Measurements from ENCODE around the gene SCFD2. TPM values are rescaled to one million over a fixed set of nuclear protein-coding genes. Genes with fewer than 3 reads are reported as not detected.

Gene SCFD2
- total RNA-seq, 1 donor from 2014 or later = 10.7 TPM

- no peak overlapping the region for H3K27ac Mint-ChIP-seq (ENCODE audit: unreplicated experiment)
- no peak for TF ChIP-seq CTCF (IDR thresholded peaks at IDR 0.05)
- H3K36me3 Mint-ChIP-seq (ENCODE audit: low read depth) = no peaks in the 10 kb centered on the region
- no peak overlapping the region for H3K4me3 Mint-ChIP-seq (ENCODE audit: unreplicated experiment)
- no peaks in the 10 kb centered on the region for H3K27me3 Mint-ChIP-seq (ENCODE audit: low read depth)
- DNase-seq (ENCODE audit: low spot score) = no peak
- H3K9me3 Mint-ChIP-seq (ENCODE audit: low read depth) = no peaks in the 10 kb centered on the region
- H3K4me1 Mint-ChIP-seq (ENCODE audit: low read depth) = peaks cover 11% of the 10 kb centered on the region
Measured at GRCh38 chr4:53126099-53126498, 239.8 kb downstream of the SCFD2 start.

DNA sequence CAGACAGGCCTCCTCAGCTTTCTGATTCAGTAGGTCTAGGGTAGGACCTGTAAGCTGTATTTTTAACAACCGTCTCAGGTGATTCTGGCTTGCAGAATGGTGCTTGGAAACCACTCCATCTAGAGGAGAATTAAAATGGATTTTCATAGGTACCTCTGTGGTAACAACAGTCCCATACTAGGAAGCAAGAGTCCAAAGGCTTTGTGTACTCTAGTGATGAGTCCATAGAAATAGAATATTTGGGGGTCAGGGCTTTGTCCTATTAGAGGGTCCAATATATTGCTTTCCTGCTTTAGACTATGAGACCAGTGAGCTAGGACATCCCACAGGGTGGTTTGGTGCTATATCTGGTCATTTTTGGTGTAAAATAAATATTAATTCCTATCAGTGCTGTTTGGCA lies 242.0 kb downstream of the SCFD2 start:
- H3K27ac Mint-ChIP-seq (ENCODE audit: unreplicated experiment) = no peak overlapping the region
- H3K9me3 Mint-ChIP-seq (ENCODE audit: low read depth) = no peaks in the 10 kb centered on the region
- DNase-seq (ENCODE audit: low spot score) = no peak
- no peak for TF ChIP-seq CTCF (IDR thresholded peaks at IDR 0.05)
- H3K27me3 Mint-ChIP-seq (ENCODE audit: low read depth) = no peaks in the 10 kb centered on the region
- no peak overlapping the region for H3K4me3 Mint-ChIP-seq (ENCODE audit: unreplicated experiment)
- H3K36me3 Mint-ChIP-seq (ENCODE audit: low read depth) = no peaks in the 10 kb centered on the region
- H3K4me1 Mint-ChIP-seq (ENCODE audit: low read depth) = peaks cover 22% of the 10 kb centered on the region

GRCh38 chr4:53123171-53123570 lies 242.7 kb downstream of the SCFD2 start:
- no peaks in the 10 kb centered on the region for H3K9me3 Mint-ChIP-seq (ENCODE audit: low read depth)
- no peak for DNase-seq (ENCODE audit: low spot score)
- H3K4me3 Mint-ChIP-seq (ENCODE audit: unreplicated experiment) = no peak overlapping the region
- no peaks in the 10 kb centered on the region for H3K27me3 Mint-ChIP-seq (ENCODE audit: low read depth)
- no peak overlapping the region for H3K27ac Mint-ChIP-seq (ENCODE audit: unreplicated experiment)
- H3K4me1 Mint-ChIP-seq (ENCODE audit: low read depth) = peaks cover 22% of the 10 kb centered on the region
- TF ChIP-seq CTCF (IDR thresholded peaks at IDR 0.05) = no peak
- H3K36me3 Mint-ChIP-seq (ENCODE audit: low read depth) = no peaks in the 10 kb centered on the region

DNA sequence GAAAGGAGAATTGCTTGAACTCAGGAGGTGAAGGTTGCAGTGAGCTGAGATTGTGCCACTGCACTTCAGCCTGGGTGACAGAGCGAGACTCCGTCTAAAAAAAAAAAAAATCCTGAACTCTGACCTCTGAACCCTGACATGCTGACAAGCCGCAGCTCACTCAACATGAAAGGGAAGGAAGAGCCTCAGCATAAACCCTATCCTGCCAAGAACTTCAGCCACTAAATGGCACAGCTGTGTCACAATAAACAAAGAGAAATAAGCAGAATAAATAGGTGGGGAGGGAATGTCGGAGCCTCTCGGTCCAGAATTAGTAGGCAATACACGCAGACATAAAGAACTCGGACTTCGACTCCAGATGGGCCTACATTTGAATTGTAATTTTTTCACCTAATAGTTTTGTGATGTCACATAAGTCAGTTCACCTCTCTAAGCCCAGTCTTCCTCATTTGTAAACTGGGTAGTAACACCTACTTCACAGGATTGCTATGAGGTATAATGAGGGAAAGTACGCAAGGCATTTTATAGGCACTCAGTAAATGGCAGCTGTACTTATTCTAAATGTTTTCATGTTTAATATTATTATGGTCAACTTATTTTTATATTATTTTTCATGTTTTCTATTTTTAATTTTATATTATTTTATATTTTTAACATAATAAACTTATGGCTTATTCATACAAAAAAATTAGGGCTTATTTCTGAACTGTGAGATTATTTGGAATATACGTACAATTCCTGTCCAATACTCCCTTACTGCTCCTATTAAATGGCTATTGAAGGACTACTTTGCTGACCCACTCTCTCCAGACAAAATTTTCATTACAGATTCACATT lies 243.4 kb downstream of the SCFD2 start:
- no peak overlapping the region for H3K4me3 Mint-ChIP-seq (ENCODE audit: unreplicated experiment)
- no peaks in the 10 kb centered on the region for H3K27me3 Mint-ChIP-seq (ENCODE audit: low read depth)
- H3K36me3 Mint-ChIP-seq (ENCODE audit: low read depth) = no peaks in the 10 kb centered on the region
- H3K4me1 Mint-ChIP-seq (ENCODE audit: low read depth) = peaks cover 22% of the 10 kb centered on the region
- no peak for DNase-seq (ENCODE audit: low spot score)
- TF ChIP-seq CTCF (IDR thresholded peaks at IDR 0.05) = no peak
- no peak overlapping the region for H3K27ac Mint-ChIP-seq (ENCODE audit: unreplicated experiment)
- H3K9me3 Mint-ChIP-seq (ENCODE audit: low read depth) = no peaks in the 10 kb centered on the region

DNA sequence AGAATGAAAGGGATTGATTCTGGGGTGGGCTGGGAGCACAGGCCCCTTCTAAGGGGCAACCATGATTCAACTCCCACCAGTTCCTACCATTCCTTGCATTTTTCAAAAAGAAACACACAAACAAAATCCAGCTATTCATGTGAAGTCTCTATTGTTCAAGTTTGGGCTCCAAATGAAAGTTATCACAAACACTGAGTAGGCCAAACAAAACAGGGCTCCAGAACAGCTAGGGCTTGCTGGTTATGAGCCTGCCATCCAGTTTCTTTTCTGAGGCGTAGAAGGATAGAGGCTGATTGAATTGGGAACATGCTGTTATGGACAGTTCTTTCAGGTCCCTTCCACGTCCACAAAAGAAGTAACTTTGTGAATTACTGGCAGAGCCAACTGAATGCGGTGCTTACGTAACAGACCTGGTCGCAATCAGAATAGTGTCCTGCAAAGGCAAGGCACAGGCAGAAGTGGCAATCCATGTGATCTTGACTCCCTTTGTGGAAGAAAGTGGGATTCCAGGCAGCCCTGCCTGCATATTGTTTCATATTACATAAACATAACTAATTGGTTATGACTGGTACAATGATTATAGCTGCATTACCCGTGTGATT lies 244.5 kb downstream of the SCFD2 start:
- TF ChIP-seq CTCF (IDR thresholded peaks at IDR 0.05) = no peak
- Mint-ChIP-seq H3K9me3 (ENCODE audit: low read depth) (no peaks in the 10 kb centered on the region), H3K27ac (ENCODE audit: unreplicated experiment) (no peak overlapping the region), H3K27me3 (ENCODE audit: low read depth) (no peaks in the 10 kb centered on the region), H3K4me1 (ENCODE audit: low read depth) (peaks cover 27% of the 10 kb centered on the region), H3K36me3 (ENCODE audit: low read depth) (no peaks in the 10 kb centered on the region), H3K4me3 (ENCODE audit: unreplicated experiment) (no peak overlapping the region)
- DNase-seq (ENCODE audit: low spot score) = no peak
